SK-N-SH treated with all-trans-retinoic acid at 6 μM for 48 hours (cell line): ENCODE data around the gene DIPK2A.

Source experiments
- ATAC-seq: fragments of 200-7000 bp; cut with Tn5 transposase; 3 replicates; pipeline ENCODE4 v1.9.1; 2020; ENCODE audit warnings: mild to moderate bottlenecking, moderate library complexity
- ARNTL ChIP-seq: fragments of 450-650 bp; formaldehyde crosslinking; IDR thresholded peaks from 2 replicates; pipeline ENCODE4 v1.5.0; 2020; ENCODE audit warnings: low read depth, mild to moderate bottlenecking, moderate library complexity, borderline replicate concordance
- BACH2 ChIP-seq: fragments of 250-450 bp; sonication (Bioruptor Pico); IDR thresholded peaks from 2 replicates; pipeline ENCODE4 v1.9.0; 2021; ENCODE audit warnings: mild to moderate bottlenecking, borderline replicate concordance
- CREB5 ChIP-seq: fragments of 250-450 bp; sonication (Bioruptor Pico); IDR thresholded peaks from 2 replicates; pipeline ENCODE4 v1.5.1; 2020; ENCODE audit warnings: low read depth, mild to moderate bottlenecking, moderate library complexity
- CSDC2 ChIP-seq: fragments of 250-450 bp; sonication (Bioruptor Pico); IDR thresholded peaks from 2 replicates; pipeline ENCODE4 v1.5.0; 2020; ENCODE audit warnings: mild to moderate bottlenecking, moderate library complexity
- CSRNP3 ChIP-seq: fragments of 250-450 bp; sonication (Bioruptor Pico); IDR thresholded peaks from 2 replicates; pipeline ENCODE4 v1.5.1; 2021; ENCODE audit warnings: mild to moderate bottlenecking, moderate library complexity
- ESRRG ChIP-seq: fragments of 250-450 bp; sonication (Bioruptor Pico); IDR thresholded peaks from 2 replicates; pipeline ENCODE4 v1.6.1; 2021; ENCODE audit warnings: mild to moderate bottlenecking
- GLIS3 ChIP-seq: fragments of 250-450 bp; sonication (Bioruptor Pico); IDR thresholded peaks from 2 replicates; pipeline ENCODE4 v1.5.0; 2020; ENCODE audit warnings: mild to moderate bottlenecking, moderate library complexity
- ISL1 ChIP-seq: fragments of 250-450 bp; sonication (Bioruptor Pico); IDR thresholded peaks from 2 replicates; pipeline ENCODE4 v2.1.2; 2022; ENCODE audit warnings: mild to moderate bottlenecking, moderate library complexity
- OSR1 ChIP-seq: fragments of 250-450 bp; sonication (Bioruptor Pico); IDR thresholded peaks from 2 replicates; pipeline ENCODE4 v1.8.0; 2022; ENCODE audit warnings: moderate library complexity, mild to moderate bottlenecking, inconsistent platforms
- PATZ1 ChIP-seq: fragments of 250-450 bp; sonication (Bioruptor Pico); IDR thresholded peaks from 2 replicates; pipeline ENCODE4 v1.8.0; 2020; ENCODE audit warnings: mild to moderate bottlenecking, moderate library complexity, borderline replicate concordance
- POU6F1 ChIP-seq: fragments of 250-450 bp; sonication (Bioruptor Pico); IDR thresholded peaks from 2 replicates; pipeline ENCODE4 v1.8.0; 2021; ENCODE audit warnings: low read depth, mild to moderate bottlenecking, moderate library complexity, borderline replicate concordance
- PPARA ChIP-seq: fragments of 250-450 bp; sonication (Bioruptor Pico); IDR thresholded peaks from 2 replicates; pipeline ENCODE4 v1.5.0; 2020; ENCODE audit warnings: mild to moderate bottlenecking, borderline replicate concordance
- RARB ChIP-seq: fragments of 250-450 bp; sonication (Bioruptor Pico); IDR thresholded peaks from 2 replicates; pipeline ENCODE4 v1.8.0; 2021; ENCODE audit warnings: mild to moderate bottlenecking, moderate library complexity
- SNAI2 ChIP-seq: fragments of 250-450 bp; sonication (Bioruptor Pico); IDR thresholded peaks from 2 replicates; pipeline ENCODE4 v1.5.0; 2020; ENCODE audit warnings: mild to moderate bottlenecking, moderate library complexity
- TCF4 ChIP-seq: fragments of 250-450 bp; sonication (Bioruptor Pico); IDR thresholded peaks from 2 replicates; pipeline ENCODE4 v1.8.0; 2021; ENCODE audit warnings: mild to moderate bottlenecking, moderate library complexity, borderline replicate concordance
- TOX ChIP-seq: fragments of 250-450 bp; sonication (Bioruptor Pico); IDR thresholded peaks from 2 replicates; pipeline ENCODE4 v1.8.0; 2021; ENCODE audit warnings: mild to moderate bottlenecking, moderate library complexity, borderline replicate concordance
- TSHZ2 ChIP-seq: fragments of 250-450 bp; sonication (Bioruptor Pico); IDR thresholded peaks from 2 replicates; pipeline ENCODE4 v1.5.0; 2020; ENCODE audit warnings: mild to moderate bottlenecking, moderate library complexity
- ZC3H10 ChIP-seq: fragments of 250-450 bp; sonication (Bioruptor Pico); IDR thresholded peaks from 2 replicates; pipeline ENCODE4 v1.5.1; 2021; ENCODE audit warnings: mild to moderate bottlenecking, moderate library complexity
- ZFP3 ChIP-seq: fragments of 250-450 bp; sonication (Bioruptor Pico); IDR thresholded peaks from 2 replicates; pipeline ENCODE4 v1.5.0; 2020; ENCODE audit warnings: mild to moderate bottlenecking, moderate library complexity
- ZFP30 ChIP-seq: fragments of 450-650 bp; formaldehyde crosslinking; IDR thresholded peaks from 2 replicates; pipeline ENCODE4 v1.5.0; 2022; ENCODE audit warnings: mild to moderate bottlenecking, moderate library complexity
- ZNF565 ChIP-seq: fragments of 450-650 bp; formaldehyde crosslinking; conservative IDR thresholded peaks from 2 replicates; pipeline ENCODE4 v1.5.0; 2020; ENCODE audit warnings: low read depth, mild to moderate bottlenecking, moderate library complexity
- ZNF70 ChIP-seq: fragments of 450-650 bp; formaldehyde crosslinking; IDR thresholded peaks from 2 replicates; pipeline ENCODE4 v1.5.0; 2020; ENCODE audit warnings: mild to moderate bottlenecking, moderate library complexity
- ZNF8 ChIP-seq: fragments of 450-650 bp; formaldehyde crosslinking; IDR thresholded peaks from 2 replicates; pipeline ENCODE4 v1.5.0; 2020; ENCODE audit warnings: mild to moderate bottlenecking, moderate library complexity

Gene DIPK2A

GRCh38 chr3:143988306-143988705, 16.7 kb downstream of the DIPK2A start:
- no peak for ATAC-seq
- TF ChIP-seq ESRRG (CRISPR knock-in tag) (no peak), ZNF8 (no peak), OSR1 (no peak), ZC3H10 (CRISPR knock-in tag) (no peak), CSDC2 (CRISPR knock-in tag) (no peak), PATZ1 (CRISPR knock-in tag) (no peak), ISL1 (CRISPR knock-in tag) (no peak), CSRNP3 (CRISPR knock-in tag) (no peak), ZFP3 (CRISPR knock-in tag) (no peak), ZNF565 (CRISPR knock-in tag) (no peak), TSHZ2 (CRISPR knock-in tag) (no peak), TCF4 (no peak), CREB5 (CRISPR knock-in tag) (no peak), TOX (CRISPR knock-in tag) (no peak), ZNF70 (no peak), SNAI2 (CRISPR knock-in tag) (no peak), ZFP30 (no peak)
- TF ChIP-seq, all 23 proteins: peak for 0

- TF ChIP-seq POU6F1 (CRISPR knock-in tag), result no peak
- TF ChIP-seq ZNF565 (CRISPR knock-in tag), result no peak
- TF ChIP-seq CSRNP3 (CRISPR knock-in tag), result no peak
Measured at GRCh38 chr3:143989461-143989860, 17.8 kb downstream of the DIPK2A start.

GRCh38 chr3:143991713-143992112, 20.1 kb downstream of the DIPK2A start:
- no peak for ATAC-seq
- TF ChIP-seq SNAI2 (CRISPR knock-in tag), result no peak
- no peak for TF ChIP-seq PPARA
- no peak for TF ChIP-seq OSR1
- TF ChIP-seq CSDC2 (CRISPR knock-in tag), result no peak
- TF ChIP-seq ZC3H10 (CRISPR knock-in tag), result no peak
- TF ChIP-seq CREB5 (CRISPR knock-in tag), result no peak
- TF ChIP-seq ARNTL, result no peak
- no peak for TF ChIP-seq BACH2
- TF ChIP-seq ISL1 (CRISPR knock-in tag), result no peak
- TF ChIP-seq POU6F1 (CRISPR knock-in tag), result no peak
- no peak for TF ChIP-seq PATZ1 (CRISPR knock-in tag)
- TF ChIP-seq GLIS3 (CRISPR knock-in tag), result no peak
- TF ChIP-seq RARB (CRISPR knock-in tag), result no peak

More at GRCh38 chr3:143989461-143989860, 17.8 kb downstream of the DIPK2A start:
- no peak for ATAC-seq
